ENCODE measurements around the gene KRT4.

Gene KRT4

DNA sequence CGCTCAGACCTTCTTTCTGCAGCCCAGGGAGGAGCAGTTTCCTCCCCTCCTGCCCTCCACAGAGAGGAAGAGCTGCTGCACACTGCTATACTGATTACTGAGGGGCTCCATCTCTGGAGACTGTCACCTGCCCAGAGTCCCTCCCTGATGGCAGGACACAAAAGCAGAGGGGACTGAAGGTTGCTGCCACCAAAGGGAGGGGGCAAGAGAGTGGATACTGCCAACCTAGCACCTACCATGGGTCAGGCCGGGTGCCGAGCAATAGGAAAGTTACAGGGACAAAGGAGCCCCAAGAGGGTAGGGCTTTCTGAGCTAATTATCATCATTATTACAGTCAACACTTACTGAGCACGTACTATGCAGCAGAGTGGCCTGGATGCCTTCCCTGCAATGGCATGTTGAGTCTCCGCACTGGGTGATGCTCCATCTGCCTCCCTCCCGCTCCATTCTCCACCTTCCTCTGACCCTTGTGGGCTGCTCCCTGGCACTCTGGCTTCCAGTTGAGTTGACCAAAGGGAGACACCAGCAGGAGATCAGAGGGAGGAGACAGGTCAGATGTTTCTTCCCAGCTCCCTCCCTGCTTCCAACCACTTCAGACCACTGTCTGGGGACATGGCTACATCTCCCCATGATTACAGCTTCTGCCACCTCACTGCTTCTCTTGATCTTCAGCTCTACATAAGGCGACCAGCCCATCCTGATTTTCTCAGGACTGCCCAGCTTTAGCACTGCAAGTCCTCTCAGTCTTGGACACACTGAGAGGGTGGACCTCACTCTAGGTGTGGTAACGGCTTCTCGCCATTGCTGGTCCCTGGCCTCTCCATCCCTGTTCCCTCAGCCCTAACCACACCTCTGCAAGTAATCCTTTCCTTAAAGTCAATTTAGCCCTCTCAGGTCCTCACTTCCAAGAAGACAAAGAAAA lies 22.8 kb upstream of the KRT4 start:
- no peak for FAIRE-seq

DNA sequence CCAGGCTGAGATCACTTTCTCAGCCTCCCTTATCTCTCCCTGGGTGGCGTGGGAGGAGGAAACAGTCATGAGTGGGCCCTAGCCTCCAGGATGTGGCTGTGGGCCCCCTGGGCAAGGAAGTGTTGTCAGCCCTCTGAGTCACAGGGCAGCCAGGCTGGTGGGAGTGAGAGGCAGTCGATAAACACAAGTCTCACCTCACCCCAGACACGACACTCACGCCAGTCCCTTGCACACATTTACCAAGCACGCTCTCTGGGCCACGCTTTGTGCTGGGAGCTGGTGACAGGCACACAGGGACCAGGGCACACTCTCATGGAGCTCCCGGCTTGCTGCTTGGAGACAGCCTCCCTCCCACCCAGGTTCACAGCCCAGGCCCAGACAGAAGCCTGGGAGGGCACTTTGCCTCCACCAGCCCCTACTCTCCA lies 22.1 kb upstream of the KRT4 start:
- FAIRE-seq: no peak

DNA sequence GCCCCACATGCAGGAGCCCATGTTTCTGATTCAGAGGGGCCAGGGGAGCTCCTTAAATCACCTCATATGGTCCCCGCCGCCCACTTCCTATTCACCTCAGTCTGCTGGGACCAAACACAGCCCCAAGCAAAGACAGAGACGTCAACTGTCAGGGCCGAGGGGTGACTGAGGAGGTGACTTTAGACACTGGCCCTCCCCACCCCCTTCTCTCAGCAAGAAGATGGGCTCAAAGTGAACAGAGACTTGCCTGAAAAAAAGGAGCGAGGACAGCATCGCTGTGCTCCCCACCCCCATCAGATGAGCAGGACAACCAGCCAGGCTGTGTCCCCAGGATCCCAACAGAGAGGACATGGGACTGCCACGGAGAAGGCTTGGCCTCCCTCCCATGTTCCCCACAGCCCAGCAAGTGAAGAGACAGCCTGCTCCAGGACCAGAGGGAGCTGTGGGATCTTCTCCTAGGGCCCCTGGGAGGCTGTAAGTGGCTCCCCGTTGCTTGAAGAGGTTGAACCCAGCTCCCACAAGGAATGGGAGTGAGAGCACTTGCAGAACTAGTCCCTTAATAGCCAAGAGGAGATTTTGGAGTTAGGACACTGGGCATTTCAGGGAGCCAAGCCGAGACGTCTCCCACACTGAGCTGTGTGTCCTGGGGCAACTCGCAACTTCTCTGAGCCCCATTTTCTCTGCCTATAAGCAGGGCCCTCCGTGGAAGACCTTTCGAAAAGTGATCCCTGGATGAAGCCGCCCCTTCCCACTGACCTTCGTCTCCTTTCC lies 21.5 kb upstream of the KRT4 start:
- FAIRE-seq: no peak

DNA sequence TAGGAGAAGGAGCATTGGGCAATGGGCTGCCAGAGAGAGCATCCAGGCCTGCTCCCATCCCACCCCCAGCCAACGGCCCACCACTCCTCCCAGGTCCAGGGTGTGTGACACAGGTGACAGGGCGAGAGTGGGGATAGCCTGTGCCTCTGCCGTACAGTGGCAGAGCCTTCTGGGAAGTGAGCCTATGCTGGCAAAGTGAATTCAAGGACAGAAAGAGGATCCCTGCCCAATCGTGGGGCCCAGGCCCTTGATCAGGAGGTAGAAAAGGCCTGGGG lies 20.7 kb upstream of the KRT4 start:
- FAIRE-seq: no peak

DNA sequence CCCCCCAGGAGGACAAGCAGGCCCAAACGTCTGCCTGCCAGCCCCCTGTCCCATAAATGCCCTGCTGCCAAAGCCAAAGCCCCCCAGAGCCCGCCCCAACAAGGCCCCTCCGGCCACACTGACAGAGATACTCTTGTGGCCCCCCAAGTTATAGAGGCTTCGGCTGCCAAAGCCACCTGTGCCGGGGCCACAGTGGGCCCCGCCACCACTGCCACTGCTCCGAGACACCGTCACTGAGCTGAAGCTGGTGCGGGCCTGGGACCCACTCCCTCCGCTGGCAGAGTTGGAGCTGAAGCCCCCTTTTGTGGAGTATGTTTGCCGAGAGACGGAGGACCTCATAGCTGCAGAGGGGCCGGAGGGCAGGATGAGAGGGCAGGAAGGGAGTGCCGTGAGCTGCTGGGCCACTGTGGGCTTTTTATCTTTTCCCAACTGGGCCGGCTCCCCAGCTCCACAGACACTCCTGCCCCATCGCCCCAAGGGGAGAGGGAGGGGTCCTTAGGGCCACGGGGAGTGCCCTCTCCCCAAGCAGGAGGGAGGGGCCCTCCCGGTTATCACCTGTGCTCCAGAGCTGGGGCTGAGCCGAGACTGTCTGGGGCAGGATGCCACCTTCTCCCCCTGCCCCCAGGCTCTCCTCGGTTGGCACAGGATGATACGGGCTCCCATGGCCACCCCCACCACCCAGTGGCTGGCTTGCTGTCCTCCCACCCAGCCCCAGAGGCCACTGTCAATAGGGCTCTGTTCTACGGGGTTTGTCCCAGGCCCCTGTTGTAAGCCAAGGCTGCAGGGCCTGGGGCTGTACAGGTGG lies 20.2 kb upstream of the KRT4 start, which contains the start of gene KRT79:
Gene KRT79, minus strand, starts transcription at position 390 of the 805 bp plus-strand sequence. Its CDS starts 51 bp downstream, at position 339.
- FAIRE-seq: no peak

DNA sequence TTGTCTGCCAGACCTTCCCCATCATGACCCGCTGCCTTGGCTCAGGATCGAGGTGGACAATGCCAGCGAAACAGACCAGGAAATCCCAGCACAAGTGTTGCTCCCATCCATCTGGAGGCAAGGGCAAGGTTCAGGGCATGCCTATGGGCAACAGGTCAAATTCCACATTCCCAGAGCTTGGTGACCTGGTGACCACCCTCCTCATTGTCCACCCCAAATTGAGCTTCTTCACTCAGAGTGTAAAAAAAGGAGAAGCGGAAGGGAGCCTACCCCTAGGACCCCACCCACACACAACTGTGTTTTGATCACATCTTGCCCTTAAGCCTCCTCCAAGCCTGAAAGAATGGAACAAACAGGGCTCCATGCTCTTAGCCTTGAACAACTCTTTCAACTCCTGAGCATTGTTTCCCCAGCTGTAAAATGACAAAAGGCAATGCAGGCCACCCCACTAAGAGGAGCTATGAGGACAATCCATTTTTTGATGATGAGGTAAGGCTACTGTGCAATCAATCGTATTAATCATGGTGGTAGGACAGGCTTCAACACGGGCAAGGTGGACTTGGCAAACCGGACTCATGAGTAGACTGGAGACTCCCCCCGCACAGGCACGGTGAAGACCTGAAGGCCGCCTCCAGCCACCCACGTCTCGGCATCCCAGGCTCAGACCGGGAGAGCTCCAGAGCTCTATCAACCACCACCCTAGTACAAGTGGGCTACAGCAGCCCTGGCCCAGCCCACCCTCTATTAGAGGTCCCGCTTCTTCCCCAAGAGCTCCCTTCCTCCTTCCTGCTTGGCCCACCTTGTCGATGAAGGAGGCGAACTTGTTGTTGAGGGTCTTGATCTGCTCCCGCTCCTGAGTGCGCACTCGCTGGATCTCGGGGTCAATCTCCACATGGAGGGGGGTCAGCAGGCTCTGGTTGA lies 19.3 kb upstream of the KRT4 start:
- FAIRE-seq: no peak

DNA sequence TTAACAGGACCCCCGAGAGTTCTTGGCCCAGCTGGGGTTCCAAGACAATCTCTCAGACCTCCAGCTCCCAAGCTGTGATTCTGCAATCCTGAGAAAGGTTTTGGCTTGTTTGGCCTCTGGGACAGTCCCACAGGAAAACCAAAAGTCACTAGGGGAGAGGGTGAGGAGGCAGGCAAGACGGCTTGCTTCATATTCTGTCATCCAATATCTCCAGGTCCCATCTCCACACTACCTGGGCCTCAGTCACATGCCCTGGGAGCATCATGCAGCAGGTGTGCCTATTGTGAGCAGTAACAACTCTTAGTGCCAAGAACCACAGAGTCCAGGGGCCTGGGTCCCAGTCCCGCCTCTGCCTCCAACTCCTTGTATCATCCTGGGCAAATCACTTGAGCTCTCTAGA lies 18.5 kb upstream of the KRT4 start:
- no peak for FAIRE-seq

DNA sequence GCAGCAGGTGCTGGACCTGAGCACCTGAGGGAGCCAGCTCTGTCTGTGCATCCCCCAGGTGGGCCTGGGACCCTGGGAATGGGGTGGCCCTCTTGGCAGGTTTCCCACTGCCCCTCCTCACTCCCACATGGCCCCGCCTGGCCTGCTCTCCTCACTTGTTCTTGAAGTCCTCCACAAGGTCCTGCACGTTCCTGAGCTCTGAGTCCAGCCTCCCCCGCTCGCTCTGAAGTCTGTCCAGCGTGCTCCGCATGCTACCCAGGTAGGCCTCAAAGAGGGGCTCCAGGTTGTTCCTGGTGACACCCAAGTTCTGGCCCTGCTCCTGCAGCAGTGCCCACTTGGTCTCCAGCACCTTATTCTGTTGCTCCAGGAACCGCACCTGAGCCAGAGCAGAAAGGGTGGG lies 17.3 kb upstream of the KRT4 start:
- no peak for FAIRE-seq

DNA sequence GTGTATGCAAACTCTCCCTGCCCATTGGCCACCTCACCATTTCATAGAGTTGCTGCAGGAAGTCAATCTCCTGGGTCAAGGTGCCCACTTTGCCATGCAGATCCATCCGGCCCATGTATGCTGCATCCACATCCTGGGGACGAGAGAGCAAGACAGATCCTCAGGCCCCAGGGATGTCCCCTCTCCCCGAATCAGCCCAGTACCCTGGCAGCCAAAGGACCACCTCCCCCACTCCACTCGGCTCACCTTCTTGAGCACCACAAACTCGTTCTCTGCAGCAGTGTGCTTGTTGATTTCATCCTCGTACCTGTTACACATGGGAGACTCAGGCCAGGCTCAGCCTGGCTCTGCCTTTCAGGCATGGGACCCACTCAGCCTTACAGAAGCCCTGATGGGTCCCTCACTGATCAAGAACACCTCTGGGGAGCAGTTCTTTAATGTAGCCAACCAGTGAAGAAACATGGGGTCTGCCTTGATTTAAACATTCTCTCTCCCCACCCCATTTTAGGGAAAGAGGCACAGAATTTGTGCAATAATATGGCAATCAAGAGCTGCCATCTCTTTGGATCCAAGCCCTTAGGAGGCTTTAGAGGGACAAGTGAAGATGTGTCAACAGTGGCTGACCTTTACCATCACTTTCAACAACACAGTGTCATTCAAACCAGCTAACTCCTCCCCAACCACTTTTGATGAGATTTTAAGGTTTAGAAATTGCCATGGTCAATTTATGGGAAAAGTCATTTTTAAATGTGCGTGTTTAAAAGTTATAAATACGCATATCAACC lies 16.3 kb upstream of the KRT4 start:
- FAIRE-seq: no peak

DNA sequence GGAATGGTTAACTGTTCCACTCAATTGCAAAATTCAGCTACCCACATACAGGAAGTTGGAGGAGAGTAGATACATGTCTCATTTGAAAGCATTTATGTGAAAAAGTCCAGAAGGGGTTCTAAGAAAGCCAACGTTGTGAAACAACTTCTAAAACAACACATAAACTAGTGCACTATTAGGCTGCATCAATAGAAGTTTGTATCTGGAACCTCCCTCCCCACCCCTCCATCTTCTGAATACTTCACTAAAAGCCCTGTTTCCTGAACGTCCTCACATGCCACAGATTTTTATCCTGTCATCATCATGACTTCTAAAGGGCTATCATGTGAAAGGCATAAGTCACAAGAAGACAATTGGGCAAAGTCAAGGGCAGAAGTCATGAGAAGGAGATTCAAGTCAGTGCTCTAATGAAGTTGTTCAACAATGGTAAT lies 14.7 kb upstream of the KRT4 start:
- FAIRE-seq: no peak

DNA sequence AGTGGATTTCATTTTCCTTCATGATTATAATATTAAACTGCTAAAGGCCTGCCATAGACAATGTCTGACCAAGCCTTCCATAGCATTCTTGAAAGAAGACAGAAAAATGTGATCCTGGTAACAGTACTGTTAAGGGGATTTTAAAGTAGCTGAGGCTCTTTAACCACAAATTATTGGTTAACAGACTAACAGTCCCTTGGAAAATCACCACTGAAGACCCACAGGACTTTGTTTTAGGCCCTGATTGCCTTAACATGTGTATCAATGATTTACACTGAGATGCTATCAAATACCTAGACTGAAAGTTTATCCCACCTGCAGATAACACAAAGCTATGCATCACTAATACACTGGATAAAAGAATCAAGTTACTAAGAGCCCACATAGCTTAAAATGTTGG lies 14.2 kb upstream of the KRT4 start:
- FAIRE-seq: no peak

DNA sequence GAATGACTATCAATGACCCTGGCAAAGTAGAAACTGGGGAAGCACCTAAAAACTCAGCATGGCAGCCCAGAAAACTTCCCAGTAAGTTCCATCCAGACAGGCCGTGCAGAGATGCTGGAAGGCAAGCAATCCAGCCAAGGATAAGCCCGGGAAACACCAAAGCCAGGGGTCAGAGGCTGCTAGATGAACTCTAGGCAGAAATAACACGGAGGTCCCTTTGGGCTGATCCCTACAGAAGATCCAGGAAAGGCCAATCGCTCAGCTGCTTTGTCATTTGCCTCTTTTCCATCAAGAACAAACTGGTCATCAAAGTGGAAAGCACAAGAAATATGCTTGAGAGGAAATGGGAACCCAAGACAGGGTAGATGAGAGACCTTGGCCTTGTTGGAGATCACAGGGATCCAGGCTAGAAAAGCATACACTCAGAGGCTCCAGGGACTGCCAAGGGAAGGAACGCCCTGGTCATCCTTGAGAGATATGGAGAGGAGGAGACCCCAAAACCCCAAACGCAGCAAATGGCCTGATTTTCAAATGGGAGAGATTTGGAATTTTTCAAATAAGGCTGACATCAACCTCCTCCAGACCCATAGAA lies 13.7 kb upstream of the KRT4 start:
- FAIRE-seq: no peak

DNA sequence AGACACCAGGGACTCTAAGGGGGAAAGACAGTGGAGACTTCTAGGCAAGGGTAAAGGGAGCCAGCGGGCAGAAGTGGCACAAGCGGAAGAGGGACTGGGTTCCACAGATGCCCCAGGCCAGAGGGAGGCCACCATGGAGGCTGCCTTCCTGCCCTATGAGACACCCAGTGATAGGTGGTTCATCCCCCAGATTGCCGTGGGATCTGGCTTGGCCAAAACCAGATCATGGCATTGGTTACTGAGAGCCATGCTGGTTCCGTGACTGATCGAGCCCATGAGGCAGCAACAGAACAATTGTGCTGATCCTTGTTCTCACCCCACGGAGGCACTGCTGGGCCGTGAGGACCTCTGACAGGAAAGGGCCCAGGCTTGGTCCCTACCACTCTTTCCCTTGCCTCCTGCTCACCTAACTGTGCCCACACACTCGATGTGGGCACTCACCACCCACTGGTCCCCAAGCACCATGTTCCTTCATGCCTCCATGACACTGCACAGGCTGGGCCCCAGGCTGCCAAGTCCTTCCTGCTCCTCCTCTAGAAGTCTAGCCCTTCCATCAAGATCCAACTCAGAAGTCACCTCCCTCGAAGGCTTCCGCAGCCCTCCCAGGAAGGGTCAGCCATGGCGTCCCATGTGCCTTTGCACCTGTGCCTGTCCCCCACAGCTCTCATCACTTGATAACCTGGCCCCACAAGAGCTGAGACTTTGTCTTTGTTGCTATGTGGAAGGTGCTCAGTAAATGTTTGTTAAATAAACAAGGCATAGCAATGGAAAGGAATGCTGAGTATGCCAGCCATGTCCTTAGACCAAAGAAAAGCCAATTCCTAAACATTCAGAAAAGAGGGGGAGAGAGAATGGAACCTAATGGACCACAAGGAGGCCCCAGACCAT lies 12.9 kb upstream of the KRT4 start:
- FAIRE-seq: no peak

DNA sequence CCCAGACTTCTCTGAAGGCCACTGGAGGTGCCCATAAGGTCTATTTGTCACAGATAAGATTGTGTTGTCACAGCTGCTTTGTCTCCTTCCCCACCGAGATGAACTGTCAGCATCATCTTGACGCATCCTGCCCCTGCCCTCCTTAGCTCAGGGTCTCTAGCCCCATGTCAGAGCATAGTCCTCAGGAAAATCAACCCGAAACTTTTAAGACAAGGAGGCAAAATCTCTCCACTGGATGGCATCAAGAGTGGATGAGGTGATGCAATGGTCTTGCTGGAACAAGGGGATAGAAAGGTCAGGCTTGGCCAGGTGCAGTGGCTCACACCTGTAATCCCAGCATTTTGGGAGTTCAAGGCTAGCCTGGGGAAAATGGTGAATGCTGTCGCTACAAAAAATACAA lies 12.0 kb upstream of the KRT4 start:
- no peak for FAIRE-seq

DNA sequence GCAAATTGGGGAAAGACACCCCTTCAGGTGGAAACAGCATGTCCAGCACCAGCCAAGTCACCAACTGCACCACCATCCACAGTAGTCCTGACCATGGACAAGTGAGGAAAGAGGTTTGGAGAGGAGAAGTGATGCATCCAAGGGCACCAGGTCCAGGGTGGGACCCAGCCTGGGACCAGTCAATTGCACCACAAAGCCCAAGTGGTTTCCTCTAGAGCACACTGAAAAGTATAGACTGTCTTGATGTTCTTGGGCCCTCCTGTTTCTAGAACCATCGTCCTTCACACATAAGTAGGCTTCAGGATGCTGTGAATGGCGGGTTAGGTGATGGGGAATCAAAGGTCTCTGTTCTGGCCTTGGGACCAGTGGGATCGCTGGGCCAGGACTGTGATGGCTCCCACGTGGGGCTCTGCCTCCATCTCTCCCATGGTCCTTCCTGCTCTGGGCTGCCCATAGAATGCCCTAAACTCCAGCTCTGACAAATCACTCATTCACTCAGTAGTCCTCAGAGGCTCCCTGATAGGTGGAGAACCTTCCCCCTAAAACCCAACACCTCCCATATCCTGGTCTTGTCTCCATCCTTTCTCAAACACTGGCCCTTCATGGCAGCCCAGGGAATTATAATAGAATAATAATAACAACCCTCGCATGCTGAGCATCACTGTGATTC lies 11.0 kb upstream of the KRT4 start:
- FAIRE-seq: no peak

DNA sequence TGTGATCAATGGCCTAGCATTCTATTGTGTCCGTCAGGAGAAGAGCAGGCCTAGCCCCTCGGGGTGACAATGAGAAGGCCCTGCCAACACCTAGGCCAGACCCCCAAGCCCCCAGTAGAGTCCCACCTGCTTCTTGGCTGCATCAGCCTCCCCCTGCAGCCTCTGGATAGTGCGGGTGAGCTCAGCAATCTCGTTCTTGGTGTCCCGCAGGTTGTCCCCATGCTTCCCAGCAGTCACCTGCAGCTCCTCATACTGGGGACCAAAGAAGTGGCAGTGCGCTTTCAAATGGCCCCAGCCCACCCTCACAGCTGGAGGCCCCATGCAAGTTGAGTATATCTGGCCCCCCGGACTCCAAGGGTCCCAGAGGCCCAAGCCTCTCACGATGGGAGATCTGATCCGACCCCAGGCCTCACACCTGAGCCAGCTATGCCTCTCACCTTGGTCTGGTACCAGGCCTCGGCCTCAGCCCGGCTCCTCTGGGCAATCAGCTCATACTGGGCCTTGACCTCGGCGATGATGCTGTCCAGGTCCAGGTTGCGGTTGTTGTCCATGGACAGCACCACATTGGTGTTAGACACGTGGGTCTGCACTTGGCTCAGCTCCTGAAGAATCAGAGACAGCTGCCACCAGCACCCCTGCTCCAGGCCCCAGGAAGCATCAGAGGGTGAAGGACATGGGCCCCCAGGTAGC lies 10.0 kb upstream of the KRT4 start:
- no peak for FAIRE-seq

DNA sequence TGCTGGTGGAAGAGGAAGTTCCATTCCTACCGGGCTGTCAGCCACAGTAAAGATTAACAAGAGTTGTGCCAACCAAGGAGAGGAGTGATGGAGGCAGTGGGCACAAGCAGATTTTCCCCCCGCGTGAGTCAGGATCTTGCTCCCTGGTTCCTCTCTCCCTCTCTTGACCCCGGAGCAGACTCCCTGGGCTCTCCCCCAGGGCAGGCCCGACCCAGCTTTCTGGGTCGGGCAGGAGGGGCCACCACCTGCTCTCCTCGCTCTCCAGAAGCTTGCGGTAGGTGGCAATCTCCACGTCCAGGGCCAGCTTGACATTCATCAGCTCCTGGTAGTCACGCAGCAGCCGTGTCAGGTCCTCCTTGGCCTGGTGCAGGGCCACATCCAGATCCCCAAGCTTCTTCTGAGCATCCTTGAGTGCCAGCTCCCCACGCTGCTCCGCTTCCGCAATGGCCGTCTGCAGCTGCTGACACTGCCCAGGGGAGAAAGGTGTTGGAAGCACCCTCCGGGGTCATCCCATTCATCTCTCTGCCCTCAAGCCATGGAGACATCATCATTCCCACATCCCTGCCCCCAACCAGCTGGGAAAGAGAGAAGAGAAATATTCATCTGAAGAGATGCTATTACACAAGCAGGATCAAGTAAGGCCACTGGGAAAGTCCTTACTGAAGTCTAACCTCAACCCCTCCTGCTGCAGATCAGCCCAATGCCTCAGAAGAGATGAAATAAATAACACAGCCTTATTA lies 9.0 kb upstream of the KRT4 start:
- no peak for FAIRE-seq

Data from TTC549 (cell line).